Natural killer cell (primary cell): ENCODE data around the gene FBXO31. TPM values are rescaled to one million over a fixed set of nuclear protein-coding genes. Genes with fewer than 3 reads are reported as not detected.
"Not testable (repeated sequence)": the region's sequence is repeated elsewhere in the genome, so short reads cannot be mapped to it uniquely, and the experiment has no call there.

Source experiments
- ATAC-seq, 3 donors: fragments of 150-1000 bp in 2 of 3; fragments of 200-7000 bp in 1 of 3; cut with Tn5 transposase; 1 replicate in 1 of 3; 2 replicates in 2 of 3; pipeline ENCODE4 v1.10.0; 2021; ENCODE audit warnings: mild to moderate bottlenecking in 2 of 3, moderate library complexity in 2 of 3
- DNase-seq, 2 donors: peaks; one replicate each; pipeline versions ENCODE4 v3.0.0 to v3.0.0-alpha.2; 2013 to 2021; ENCODE audit warnings: mixed read lengths in 1 of 2
- H3K27ac ChIP-seq: one replicate; pipeline ENCODE4 v1.5.1; 2013; ENCODE audit warnings: mild to moderate bottlenecking, low read length
- H3K27me3 ChIP-seq: one replicate; pipeline ENCODE4 v1.6.1; 2013; ENCODE audit warnings: low read length; ENCODE audit not compliant: control insufficient read depth, insufficient read depth
- H3K36me3 ChIP-seq: one replicate; pipeline ENCODE4 v1.6.1; 2013; ENCODE audit warnings: low read length; ENCODE audit not compliant: control insufficient read depth, insufficient read depth
- H3K4me1 ChIP-seq: one replicate; pipeline ENCODE4 v1.6.1; 2013; ENCODE audit warnings: low read length; ENCODE audit not compliant: control insufficient read depth, insufficient read depth
- H3K4me3 ChIP-seq: one replicate; pipeline ENCODE4 v1.5.1; 2013; ENCODE audit warnings: low read length
- H3K9me3 ChIP-seq: one replicate; pipeline ENCODE4 v1.6.1; 2013; ENCODE audit warnings: low read length; ENCODE audit not compliant: control insufficient read depth, insufficient read depth
- H3K27ac Mint-ChIP-seq, 2 donors: one replicate each; pipeline ENCODE4 v1.8.0; 2022; ENCODE audit warnings: mild to moderate bottlenecking in 2 of 2, mixed read lengths in 2 of 2, moderate library complexity in 1 of 2
- H3K27me3 Mint-ChIP-seq, 2 donors: one replicate each; pipeline ENCODE4 v1.8.0; 2022; ENCODE audit warnings: low read depth in 2 of 2, mixed read lengths in 2 of 2
- H3K36me3 Mint-ChIP-seq: one replicate; pipeline ENCODE4 v1.8.0; 2022; ENCODE audit warnings: mixed read lengths
- H3K4me1 Mint-ChIP-seq, 2 donors: one replicate each; pipeline ENCODE4 v1.8.0; 2022; ENCODE audit warnings: mixed read lengths in 2 of 2
- H3K4me3 Mint-ChIP-seq: one replicate; pipeline ENCODE4 v1.8.0; 2022; ENCODE audit warnings: mild to moderate bottlenecking, moderate library complexity, mixed read lengths
- H3K9me3 Mint-ChIP-seq, 2 donors: one replicate each; pipeline ENCODE4 v1.8.0; 2022; ENCODE audit warnings: mixed read lengths in 2 of 2
- WGBS: methylation state at CpG from one replicate; pipeline ENCODE4 v1.1.7; 2013; ENCODE audit warnings: missing lambda C conversion rate; ENCODE audit not compliant: insufficient coverage; 5-methylcytosine and 5-hydroxymethylcytosine counted together
- intact Hi-C: fragments of 100-400 bp; cut with micrococcal nuclease; formaldehyde crosslinking; loops from one replicate; pipeline ENCODE4 v1.14.2; 2022
- total RNA-seq, 4 donors: library from RNA; stranded (reverse); fragments of 120-200 nt in 1 of 4; gene quantifications; one replicate each; pipeline versions ENCODE4 v1.2.3 to v1.2.4, GENCODE V29; 2013 to 2022
- TF ChIP-seq, protein P1 (sequence below): fragments of 200-600 bp; IDR thresholded peaks from one replicate; pipeline ENCODE4 v1.8.0; 2022; ENCODE audit warnings: antibody characterized with exemption

FBXO31 gene
- total RNA-seq, 3 donors from 2014 or later (not counting 1 experiment from before 2014, with no cell fraction given): 32.2 to 47.2 (median 37.6) TPM

DNA sequence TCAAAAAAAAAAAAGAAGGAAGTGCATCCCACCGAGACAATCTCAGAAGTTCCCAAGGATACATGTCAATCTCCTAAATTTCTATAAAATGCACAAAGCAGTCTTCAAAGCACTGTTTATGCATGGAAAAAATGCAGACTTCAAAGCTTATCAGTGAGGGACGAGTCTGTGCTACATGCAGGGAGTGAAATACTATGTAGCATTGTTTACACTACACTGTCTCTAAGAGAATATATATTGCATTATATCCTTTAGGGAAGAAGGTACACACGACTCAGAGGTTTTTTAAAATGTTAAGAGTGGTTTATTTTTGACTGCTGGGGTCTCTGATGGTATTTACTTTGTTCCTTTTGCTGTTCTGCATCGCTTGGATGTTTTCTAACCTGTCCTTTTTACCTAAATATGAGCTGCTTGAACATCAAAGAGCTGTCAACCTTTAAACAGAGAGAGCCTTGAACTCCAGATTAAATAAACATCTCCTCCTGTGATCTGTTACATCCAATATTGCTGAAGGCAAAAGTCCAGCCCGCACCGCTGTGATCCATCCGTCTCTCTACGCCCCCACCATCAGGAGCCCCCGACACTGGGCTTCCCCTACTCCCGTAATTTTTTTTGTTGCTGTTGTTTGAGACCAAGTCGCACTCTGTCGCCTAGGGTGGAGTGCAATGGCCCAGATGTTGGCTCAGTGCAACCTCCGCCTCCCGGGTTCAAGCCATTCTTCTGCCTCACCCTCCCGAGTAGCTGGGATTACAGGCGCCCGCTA is 1.4 kb downstream of the FBXO31 start:
- ATAC-seq: no peak
- Histone ChIP-seq H3K4me3 (peak overlapping the region; percentile 54), H3K27me3 (no peaks in the 10 kb centered on the region), H3K9me3 (no peaks in the 10 kb centered on the region), H3K36me3 (no peaks in the 10 kb centered on the region), H3K27ac (peak overlapping the region; percentile 83), H3K4me1 (peaks cover 19% of the 10 kb centered on the region)
- H3K9me3 Mint-ChIP-seq: no peaks in the 10 kb centered on the region
- no peaks in the 10 kb centered on the region for H3K36me3 Mint-ChIP-seq
- TF ChIP-seq, protein P1, sequence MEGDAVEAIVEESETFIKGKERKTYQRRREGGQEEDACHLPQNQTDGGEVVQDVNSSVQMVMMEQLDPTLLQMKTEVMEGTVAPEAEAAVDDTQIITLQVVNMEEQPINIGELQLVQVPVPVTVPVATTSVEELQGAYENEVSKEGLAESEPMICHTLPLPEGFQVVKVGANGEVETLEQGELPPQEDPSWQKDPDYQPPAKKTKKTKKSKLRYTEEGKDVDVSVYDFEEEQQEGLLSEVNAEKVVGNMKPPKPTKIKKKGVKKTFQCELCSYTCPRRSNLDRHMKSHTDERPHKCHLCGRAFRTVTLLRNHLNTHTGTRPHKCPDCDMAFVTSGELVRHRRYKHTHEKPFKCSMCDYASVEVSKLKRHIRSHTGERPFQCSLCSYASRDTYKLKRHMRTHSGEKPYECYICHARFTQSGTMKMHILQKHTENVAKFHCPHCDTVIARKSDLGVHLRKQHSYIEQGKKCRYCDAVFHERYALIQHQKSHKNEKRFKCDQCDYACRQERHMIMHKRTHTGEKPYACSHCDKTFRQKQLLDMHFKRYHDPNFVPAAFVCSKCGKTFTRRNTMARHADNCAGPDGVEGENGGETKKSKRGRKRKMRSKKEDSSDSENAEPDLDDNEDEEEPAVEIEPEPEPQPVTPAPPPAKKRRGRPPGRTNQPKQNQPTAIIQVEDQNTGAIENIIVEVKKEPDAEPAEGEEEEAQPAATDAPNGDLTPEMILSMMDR: no peak
- peak overlapping the region; percentile 87 for H3K4me3 Mint-ChIP-seq
- peak overlapping the region; percentile 85 to 95 for H3K27ac Mint-ChIP-seq
- H3K27me3 Mint-ChIP-seq: no peaks in the 10 kb centered on the region
- 68% methylated on average over 14 of the region's 17 CpGs for WGBS
- peaks cover 34 to 44% of the 10 kb centered on the region in 2 donors for H3K4me1 Mint-ChIP-seq
- intact Hi-C loops: no loop called here
- DNase-seq: peak in 1 of 2 donors; percentile 22

DNA sequence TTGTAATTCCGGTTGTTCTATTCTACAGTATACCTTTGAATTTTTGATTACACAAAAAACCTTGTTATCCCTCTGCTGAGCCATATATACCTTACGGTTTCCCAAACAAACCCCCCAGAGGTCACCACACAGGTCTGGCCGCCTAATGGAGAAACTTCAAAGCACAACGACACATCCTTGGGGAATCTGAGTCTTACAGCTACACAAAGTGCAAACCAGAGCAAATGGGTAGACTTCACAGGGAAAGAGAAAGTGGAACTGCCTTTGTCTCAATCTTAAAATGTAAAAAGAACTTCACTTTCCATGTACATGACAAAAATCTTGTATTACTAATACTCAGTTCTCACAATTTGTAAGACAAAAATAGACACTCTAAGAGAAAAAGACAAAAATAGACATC is 2.7 kb downstream of the FBXO31 start:
- H3K36me3 Mint-ChIP-seq: no peaks in the 10 kb centered on the region
- no peak overlapping the region for H3K27ac ChIP-seq
- ATAC-seq (no peak), DNase-seq (no peak)
- no peaks in the 10 kb centered on the region for H3K9me3 ChIP-seq
- peak overlapping the region; percentile 31 to 46 for H3K27ac Mint-ChIP-seq
- WGBS: 76% methylated on average over 4 of the region's 4 CpGs
- no peaks in the 10 kb centered on the region for H3K27me3 Mint-ChIP-seq
- H3K4me3 Mint-ChIP-seq: peak overlapping the region; percentile 71
- TF ChIP-seq, protein P1: no peak
- H3K4me1 ChIP-seq: peaks cover 19% of the 10 kb centered on the region
- no peaks in the 10 kb centered on the region for H3K9me3 Mint-ChIP-seq
- no peak overlapping the region for H3K4me3 ChIP-seq
- H3K4me1 Mint-ChIP-seq: peaks cover 36 to 45% of the 10 kb centered on the region in 2 donors
- no peaks in the 10 kb centered on the region for H3K27me3 ChIP-seq
- intact Hi-C loops: no loop called here
- no peaks in the 10 kb centered on the region for H3K36me3 ChIP-seq

- no peak for DNase-seq
- no peaks in the 10 kb centered on the region for H3K9me3 Mint-ChIP-seq
- ATAC-seq: no peak
- no peaks in the 10 kb centered on the region for H3K36me3 ChIP-seq
- TF ChIP-seq, protein P1: no peak
- 83% methylated on average over 8 of the region's 10 CpGs for WGBS
- no peak overlapping the region for H3K4me3 ChIP-seq
- no peaks in the 10 kb centered on the region for H3K9me3 ChIP-seq
- H3K27ac Mint-ChIP-seq: peak overlapping the region in 1 of 2 donors; percentile 46
- H3K27me3 ChIP-seq: no peaks in the 10 kb centered on the region
- intact Hi-C loops: no loop called here
- H3K4me3 Mint-ChIP-seq: no peak overlapping the region
- H3K36me3 Mint-ChIP-seq: no peaks in the 10 kb centered on the region
- peaks cover 19% of the 10 kb centered on the region for H3K4me1 ChIP-seq
- H3K4me1 Mint-ChIP-seq: peaks cover 40 to 45% of the 10 kb centered on the region in 2 donors
- H3K27me3 Mint-ChIP-seq: no peaks in the 10 kb centered on the region
- H3K27ac ChIP-seq: no peak overlapping the region
Measured at GRCh38 chr16:87380403-87380802, 3.2 kb downstream of the FBXO31 start.

GRCh38 chr16:87379312-87379752 is 4.2 kb downstream of the FBXO31 start:
- WGBS: 100% methylated on average over 3 of the region's 3 CpGs
- H3K36me3 Mint-ChIP-seq, ATAC-seq, H3K27ac Mint-ChIP-seq, H3K27me3 ChIP-seq, H3K9me3 ChIP-seq, H3K27ac ChIP-seq, intact Hi-C loops, DNase-seq, H3K4me3 Mint-ChIP-seq, H3K4me3 ChIP-seq, H3K36me3 ChIP-seq, H3K9me3 Mint-ChIP-seq, H3K27me3 Mint-ChIP-seq: not testable (repeated sequence)
- H3K4me1 ChIP-seq: peaks cover 12% of the 10 kb centered on the region
- H3K4me1 Mint-ChIP-seq: peaks cover 40 to 42% of the 10 kb centered on the region in 2 donors
